ENCODE measurements around the gene KBTBD2.

GRCh38 chr7:32868116-32868515, 23.4 kb downstream of the KBTBD2 start:
- TF ChIP-seq EZH2phosphoT487 (IDR thresholded peaks at IDR 0.05; ENCODE audit: borderline replicate concordance, low read depth, low read length) (no peak), CTCF (conservative IDR thresholded peaks at IDR 0.05; ENCODE audit: low read length) (no peak)
